LoVo (cell line): ENCODE results near the gene TMEM184B.

ENCODE experiments used
- DNase-seq: peaks from one replicate; pipeline ENCODE4 v3.0.0-alpha.2; 2016; ENCODE audit warnings: low spot score

TMEM184B gene

GRCh38 chr22:38276166-38276565, 3.4 kb upstream of the TMEM184B start:
- no peak for DNase-seq

GRCh38 chr22:38273135-38273826, 471 bp upstream of the TMEM184B start:
- no peak for DNase-seq

GRCh38 chr22:38271927-38272372, 860 bp downstream of the TMEM184B start:
- peak; percentile 13 for DNase-seq

DNA sequence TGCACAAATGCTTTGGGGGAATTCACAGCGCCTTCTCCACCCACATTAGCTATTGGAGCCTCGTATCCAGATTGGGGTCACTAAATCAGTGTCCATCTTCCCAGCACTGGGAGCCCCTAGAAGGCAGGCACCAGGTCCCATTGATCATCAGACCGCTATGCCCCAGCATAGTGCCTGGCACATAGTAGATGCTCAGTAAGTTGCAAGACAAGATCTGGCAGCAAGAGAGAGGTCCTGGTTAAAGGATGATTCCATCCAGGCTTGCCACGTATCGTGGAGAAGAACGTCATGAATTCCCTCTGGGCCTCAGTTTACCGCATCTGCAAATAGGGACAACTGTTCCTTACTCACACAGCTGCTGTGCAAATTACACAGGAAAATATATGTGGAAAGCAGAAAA, 1.7 kb downstream of the TMEM184B start:
- DNase-seq = no peak

- no peak for DNase-seq
Measured at GRCh38 chr22:38270091-38270992, 2.5 kb downstream of the TMEM184B start.

- DNase-seq = no peak
Measured at GRCh38 chr22:38269466-38269865, 3.3 kb downstream of the TMEM184B start.

DNA sequence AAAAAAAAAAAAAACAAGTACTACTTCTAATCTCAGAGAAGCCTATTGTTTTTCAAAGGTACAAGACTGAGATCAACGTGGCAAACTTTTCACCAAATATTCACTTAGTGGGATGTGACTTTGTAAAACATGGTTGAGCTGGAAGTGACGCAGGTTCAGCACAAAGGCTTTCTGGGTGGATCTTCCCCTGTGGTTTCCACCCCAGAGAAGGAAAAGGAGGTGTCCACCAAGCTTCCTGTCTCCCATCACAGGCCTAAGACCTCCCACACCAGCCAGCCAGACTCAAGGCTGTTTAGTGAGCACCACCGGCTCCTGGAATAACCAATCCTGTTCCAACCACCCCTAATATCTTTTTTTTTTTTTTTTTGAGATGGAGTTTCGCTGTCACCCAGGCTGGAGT, 5.7 kb downstream of the TMEM184B start:
- no peak for DNase-seq

- no peak for DNase-seq
Measured at GRCh38 chr22:38266120-38266519, 6.7 kb downstream of the TMEM184B start.

DNA sequence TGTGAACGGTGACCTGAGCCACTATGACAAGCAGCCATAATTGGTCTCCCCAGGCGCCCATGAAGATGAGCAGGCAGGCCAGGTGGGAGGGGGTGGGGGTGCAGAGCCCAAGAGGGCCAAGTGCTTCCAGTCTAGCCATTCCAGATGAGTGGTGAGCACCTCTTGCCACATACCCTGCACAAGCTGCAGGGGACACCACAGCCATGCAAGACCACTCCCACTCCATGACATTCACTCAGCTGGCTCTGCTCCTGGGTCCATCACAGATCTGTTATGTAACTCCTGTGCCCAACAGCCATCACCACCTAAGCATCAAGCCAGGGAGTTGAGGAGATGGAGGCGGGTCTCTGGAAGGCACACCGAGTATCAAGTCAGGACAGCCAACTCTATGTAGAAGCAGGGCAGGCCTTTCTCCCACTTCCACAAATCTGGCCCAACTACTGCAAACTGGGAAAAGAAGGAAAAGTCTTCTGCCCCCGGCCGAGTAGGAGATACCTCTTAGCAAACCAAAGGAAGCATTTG, 8.4 kb downstream of the TMEM184B start:
- no peak for DNase-seq

DNA sequence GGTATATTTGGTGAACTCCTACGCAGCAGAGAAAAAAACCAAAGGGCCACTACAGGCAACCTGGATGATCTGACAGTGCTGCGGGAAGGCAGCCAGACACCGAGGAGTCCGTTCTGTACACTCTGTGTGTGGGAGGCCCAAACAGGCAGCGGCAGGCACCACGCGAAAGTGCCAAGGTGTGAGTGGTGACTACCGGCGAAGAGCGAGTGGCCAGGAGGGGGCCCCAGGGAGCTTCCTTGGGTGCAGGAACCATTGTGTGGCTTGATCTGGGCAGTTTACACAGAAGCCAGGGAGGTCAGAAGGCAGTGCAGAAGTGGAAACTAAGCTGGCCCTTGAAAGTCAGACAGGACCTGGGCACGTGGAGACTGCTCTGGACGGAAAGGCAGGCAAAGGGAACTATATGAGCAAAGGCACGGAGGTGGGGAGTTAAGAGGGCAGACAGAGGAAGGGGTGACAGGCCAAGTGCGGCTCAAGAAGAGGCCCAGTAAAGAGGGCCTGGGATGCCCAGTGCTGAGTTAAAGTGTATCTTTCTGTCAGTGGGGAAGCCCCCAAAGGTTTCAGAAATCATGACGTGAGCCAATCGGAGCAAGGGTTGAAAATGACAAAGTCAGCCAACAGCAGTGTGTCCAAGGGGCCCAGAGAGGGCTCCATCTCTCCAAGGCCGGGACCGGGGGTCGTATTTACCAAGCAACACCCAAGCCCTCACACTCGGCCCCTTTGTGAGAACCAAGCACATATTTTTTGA, 10.6 kb downstream of the TMEM184B start:
- no peak for DNase-seq

DNA sequence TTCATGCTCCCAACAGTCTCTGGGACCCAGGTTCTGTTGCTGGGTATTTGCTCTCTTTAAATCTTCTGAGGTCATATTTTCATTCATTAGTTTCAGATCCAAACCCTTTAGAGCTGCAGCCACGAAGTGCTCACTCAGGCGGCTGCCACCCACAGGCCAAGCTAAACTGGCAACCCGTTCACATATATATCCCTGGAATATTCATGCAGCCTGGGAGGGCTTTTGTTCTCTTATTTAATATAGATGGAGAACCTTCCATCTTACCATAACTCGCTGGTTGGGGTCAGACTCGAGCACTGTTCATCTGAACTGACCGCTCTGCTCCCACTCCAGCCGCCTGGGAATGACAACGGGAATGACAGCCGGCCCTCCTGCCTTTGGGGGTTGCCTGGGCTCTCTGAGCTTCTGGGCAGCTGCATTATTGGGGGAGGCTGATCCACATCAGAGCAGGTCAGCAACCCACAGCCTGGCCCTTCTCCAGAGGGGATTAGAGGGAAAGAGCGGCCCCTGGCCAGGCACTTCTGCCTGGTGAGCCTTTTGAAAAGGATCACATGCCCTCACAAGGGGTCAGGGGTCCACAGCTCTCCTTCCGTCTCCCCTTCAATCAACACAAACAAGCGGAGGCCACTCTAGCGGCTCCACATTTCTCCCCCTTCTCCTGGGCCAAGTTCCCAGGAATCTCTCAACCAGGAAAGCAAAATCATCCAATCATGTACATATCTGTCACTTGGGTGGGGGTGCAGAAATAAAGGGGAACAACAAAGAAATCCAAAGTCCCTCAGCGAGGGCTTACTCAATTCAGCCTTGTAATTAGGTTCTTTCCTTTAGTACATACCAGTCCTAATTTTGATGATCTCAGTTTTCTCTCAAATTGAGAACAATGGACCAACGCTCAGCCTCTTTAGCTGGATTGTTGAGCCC, 11.8 kb downstream of the TMEM184B start:
- DNase-seq = no peak

GRCh38 chr22:38259370-38259769, 13.4 kb downstream of the TMEM184B start:
- DNase-seq = no peak

DNA sequence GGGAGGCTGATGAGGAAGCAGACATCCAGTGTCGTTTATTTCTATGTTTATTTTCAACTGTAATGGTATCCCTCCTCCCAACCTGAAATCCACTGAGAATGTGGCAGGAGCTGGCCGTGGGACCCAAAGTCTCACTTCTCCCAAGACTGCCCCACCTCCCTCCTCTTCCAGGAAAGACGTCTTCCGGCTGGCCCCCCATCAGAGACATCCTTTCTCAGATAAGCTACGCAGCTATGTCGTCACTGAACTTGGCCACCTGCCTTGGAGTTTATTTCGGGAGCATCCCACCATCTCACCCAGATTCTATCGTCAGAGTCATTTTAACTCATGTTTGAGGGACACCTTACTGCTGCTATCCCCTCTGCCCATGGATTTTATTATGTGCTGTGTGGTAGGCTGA, 13.9 kb downstream of the TMEM184B start:
- no peak for DNase-seq

- no peak for DNase-seq
Measured at GRCh38 chr22:38257650-38258250, 15.1 kb downstream of the TMEM184B start.

- no peak for DNase-seq
Measured at GRCh38 chr22:38257181-38257580, 15.6 kb downstream of the TMEM184B start.

GRCh38 chr22:38255697-38256096, 17.1 kb downstream of the TMEM184B start:
- DNase-seq = no peak

DNA sequence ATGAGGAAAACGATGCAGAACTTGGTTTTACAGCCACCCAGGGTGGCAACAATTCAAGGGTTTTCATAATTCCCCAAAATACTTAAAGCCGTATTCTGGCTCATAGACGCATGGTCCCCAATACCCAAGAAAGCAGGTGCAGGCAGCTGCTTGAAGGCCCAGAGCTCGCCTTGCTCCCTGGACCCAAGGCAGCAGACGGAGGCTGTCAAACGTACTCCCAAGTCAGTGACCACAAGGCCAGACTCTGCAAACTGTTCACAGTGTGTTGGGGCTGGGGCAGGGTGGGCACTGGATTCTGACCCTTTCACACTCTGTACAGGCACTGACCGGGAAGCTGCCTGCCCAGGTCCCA, 21.5 kb downstream of the TMEM184B start:
- no peak for DNase-seq

GRCh38 chr22:38250643-38251340, 22.0 kb downstream of the TMEM184B start:
- no peak for DNase-seq

DNA sequence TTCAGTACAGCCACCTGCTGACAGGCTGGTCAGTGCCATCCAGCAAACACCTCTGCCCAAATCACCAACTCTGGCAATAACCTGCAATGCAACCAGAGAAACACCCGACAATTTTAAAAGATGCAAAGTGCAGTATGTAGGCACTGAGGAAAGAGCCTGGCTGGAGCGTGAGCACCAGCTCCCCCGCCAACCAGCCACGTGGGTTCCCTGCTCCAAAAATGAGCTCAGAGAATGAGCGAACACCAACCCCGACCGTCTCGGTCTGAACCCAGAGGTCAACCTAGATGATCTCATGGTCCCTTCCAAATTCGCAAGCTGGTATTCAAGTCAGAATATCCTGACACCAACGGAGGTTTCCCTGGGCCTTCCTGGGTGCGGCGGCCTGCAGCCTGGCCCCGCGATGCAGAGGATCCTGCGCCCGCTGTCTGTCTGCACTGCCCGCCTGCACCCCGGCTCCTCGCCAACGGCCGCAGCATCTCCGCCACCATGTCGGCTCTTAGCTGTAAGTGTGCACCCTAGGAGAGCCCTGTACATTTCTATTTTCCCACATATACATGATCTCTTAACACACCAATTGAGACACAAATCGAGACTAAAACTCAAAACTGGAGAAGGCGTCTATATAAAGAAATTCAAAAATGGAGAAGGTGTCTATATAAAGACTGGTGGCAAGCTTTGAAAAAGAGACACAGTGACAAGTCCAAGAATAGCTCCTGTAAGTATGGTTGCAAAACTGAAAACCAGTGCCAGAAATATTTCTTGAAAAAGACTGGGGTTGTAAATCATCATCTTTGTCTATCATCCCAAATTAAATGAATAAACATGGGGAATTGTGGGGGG, 22.8 kb downstream of the TMEM184B start:
- DNase-seq = no peak
